Loucy (cell line): Measurements from ENCODE around the gene DCAKD.

Experiments
- CTCF ChIP-seq: fragments of 200-600 bp; sonication (generic); conservative IDR thresholded peaks from 2 replicates; pipeline ENCODE4 v1.5.1; 2014; ENCODE audit warnings: mild to moderate bottlenecking, antibody characterized with exemption, low read length
- EZH2phosphoT487 ChIP-seq: fragments of 200-600 bp; IDR thresholded peaks from 2 replicates; pipeline ENCODE4 v1.6.1; 2018; ENCODE audit warnings: antibody characterized with exemption, mild to moderate bottlenecking, moderate library complexity, borderline replicate concordance

GRCh38 chr17:44988044-44988942 is 63.1 kb downstream of the DCAKD start:
- no peak for TF ChIP-seq CTCF
- no peak for TF ChIP-seq EZH2phosphoT487
